Measurements from ENCODE around the gene FMOD. TPM values are rescaled to one million over a fixed set of nuclear protein-coding genes. Genes with fewer than 3 reads are reported as not detected.

The FMOD gene
- total RNA-seq, 3 donors from 2014 or later (not counting 1 experiment from before 2014, with no cell fraction given) = not detected

DNA sequence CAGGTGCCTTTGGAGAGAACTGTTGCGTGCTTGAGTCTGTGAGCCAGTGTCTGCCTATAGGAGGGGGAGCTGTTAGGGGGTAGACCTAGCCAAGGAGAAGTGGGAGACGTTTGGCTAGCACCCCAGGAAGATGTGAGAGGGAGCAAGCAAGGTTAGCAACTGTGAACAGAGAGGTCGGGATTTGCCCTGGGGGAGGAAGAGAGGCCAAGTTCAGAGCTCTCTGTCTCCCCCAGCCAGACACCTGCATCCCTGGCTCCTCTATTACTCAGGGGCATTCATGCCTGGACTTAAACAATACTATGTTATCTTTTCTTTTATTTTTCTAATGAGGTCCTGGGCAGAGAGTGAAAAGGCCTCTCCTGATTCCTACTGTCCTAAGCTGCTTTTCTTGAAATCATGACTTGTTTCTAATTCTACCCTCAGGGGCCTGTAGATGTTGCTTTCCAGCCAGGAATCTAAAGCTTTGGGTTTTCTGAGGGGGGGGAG lies 43.2 kb downstream of the FMOD start:
- DNase-seq = peak in 1 of 2 donors; percentile 39
- peaks cover 46% of the 10 kb centered on the region for H3K36me3 ChIP-seq (ENCODE audit: control insufficient read depth, insufficient read depth, low read length)
- no peak for ATAC-seq

DNA sequence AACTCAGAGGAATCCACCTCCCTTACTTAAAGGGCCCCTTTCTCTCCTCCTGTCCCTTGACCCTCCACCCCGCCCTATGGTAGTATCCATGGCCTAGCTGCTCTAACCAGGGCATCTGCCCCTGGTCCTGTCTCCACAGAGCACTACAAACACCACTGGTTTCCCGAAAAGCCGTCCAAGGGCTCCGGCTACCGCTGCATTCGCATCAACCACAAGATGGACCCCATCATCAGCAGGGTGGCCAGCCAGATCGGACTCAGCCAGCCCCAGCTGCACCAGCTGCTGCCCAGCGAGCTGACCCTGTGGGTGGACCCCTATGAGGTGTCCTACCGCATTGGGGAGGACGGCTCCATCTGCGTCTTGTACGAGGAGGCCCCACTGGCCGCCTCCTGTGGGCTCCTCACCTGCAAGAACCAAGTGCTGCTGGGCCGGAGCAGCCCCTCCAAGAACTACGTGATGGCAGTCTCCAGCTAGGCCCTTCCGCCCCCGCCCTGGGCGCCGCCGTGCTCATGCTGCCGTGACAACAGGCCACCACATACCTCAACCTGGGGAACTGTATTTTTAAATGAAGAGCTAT lies 43.9 kb downstream of the FMOD start:
- no peaks in the 10 kb centered on the region for H3K9me3 ChIP-seq (ENCODE audit: control insufficient read depth, insufficient read depth, low read length)
- no peaks in the 10 kb centered on the region for H3K27me3 ChIP-seq (ENCODE audit: control insufficient read depth, insufficient read depth, low read length)
- Mint-ChIP-seq H3K4me3 (peak overlapping the region; percentile 89), H3K4me1 (peaks cover 79 to 80% of the 10 kb centered on the region in 2 donors), H3K36me3 (peaks cover 10% of the 10 kb centered on the region), H3K27ac (peak overlapping the region; percentile 98 to 99), H3K9me3 (no peaks in the 10 kb centered on the region), H3K27me3 (ENCODE audit: low read depth in 2 of 2) (no peaks in the 10 kb centered on the region)
- WGBS (ENCODE audit: insufficient coverage) = 15% methylated on average over 15 of the region's 21 CpGs
- peak overlapping the region; percentile 99 for H3K4me3 ChIP-seq (ENCODE audit: low read length)
- DNase-seq (peak in 1 of 2 donors; percentile 61), ATAC-seq (no peak)
- H3K27ac ChIP-seq (ENCODE audit: low read length) = peak overlapping the region; percentile 97
- H3K4me1 ChIP-seq (ENCODE audit: control insufficient read depth, insufficient read depth, low read length) = peaks cover 78% of the 10 kb centered on the region
- intact Hi-C loops (cut with micrococcal nuclease) = no loop called here
- TF ChIP-seq CTCF (IDR thresholded peaks at IDR 0.05) = no peak
- H3K36me3 ChIP-seq (ENCODE audit: control insufficient read depth, insufficient read depth, low read length) = peaks cover 46% of the 10 kb centered on the region

More for the DNA sequence above, 43.2 kb downstream of the FMOD start:
- H3K27me3 Mint-ChIP-seq (ENCODE audit: low read depth in 2 of 2) = no peaks in the 10 kb centered on the region
- intact Hi-C loops (cut with micrococcal nuclease) = no loop called here
- peaks cover 10% of the 10 kb centered on the region for H3K36me3 Mint-ChIP-seq
- H3K4me3 Mint-ChIP-seq = peak overlapping the region; percentile 89
- H3K4me3 ChIP-seq (ENCODE audit: low read length) = peak overlapping the region; percentile 99
- no peak for TF ChIP-seq CTCF (IDR thresholded peaks at IDR 0.05)
- no peaks in the 10 kb centered on the region for H3K9me3 Mint-ChIP-seq
- peak overlapping the region; percentile 97 for H3K27ac ChIP-seq (ENCODE audit: low read length)
- H3K9me3 ChIP-seq (ENCODE audit: control insufficient read depth, insufficient read depth, low read length) = no peaks in the 10 kb centered on the region
- H3K4me1 ChIP-seq (ENCODE audit: control insufficient read depth, insufficient read depth, low read length) = peaks cover 72% of the 10 kb centered on the region
- H3K4me1 Mint-ChIP-seq = peaks cover 76% of the 10 kb centered on the region in 2 donors
- 7% methylated on average over 3 of the region's 3 CpGs for WGBS (ENCODE audit: insufficient coverage)
- peak overlapping the region; percentile 98 to 99 for H3K27ac Mint-ChIP-seq
- no peaks in the 10 kb centered on the region for H3K27me3 ChIP-seq (ENCODE audit: control insufficient read depth, insufficient read depth, low read length)

GRCh38 chr1:203306089-203306964 lies 44.6 kb downstream of the FMOD start:
- peak overlapping the region; percentile 99 for H3K4me3 ChIP-seq (ENCODE audit: low read length)
- peaks cover 73 to 74% of the 10 kb centered on the region in 2 donors for H3K4me1 Mint-ChIP-seq
- H3K4me3 Mint-ChIP-seq = peak overlapping the region; percentile 89
- H3K27ac ChIP-seq (ENCODE audit: low read length) = peak overlapping the region; percentile 97
- H3K9me3 Mint-ChIP-seq = no peaks in the 10 kb centered on the region
- H3K4me1 ChIP-seq (ENCODE audit: control insufficient read depth, insufficient read depth, low read length) = peaks cover 78% of the 10 kb centered on the region
- H3K27me3 Mint-ChIP-seq (ENCODE audit: low read depth in 2 of 2) = no peaks in the 10 kb centered on the region
- H3K27me3 ChIP-seq (ENCODE audit: control insufficient read depth, insufficient read depth, low read length) = no peaks in the 10 kb centered on the region
- TF ChIP-seq CTCF (IDR thresholded peaks at IDR 0.05) = no peak
- no peaks in the 10 kb centered on the region for H3K9me3 ChIP-seq (ENCODE audit: control insufficient read depth, insufficient read depth, low read length)
- H3K36me3 ChIP-seq (ENCODE audit: control insufficient read depth, insufficient read depth, low read length) = peaks cover 40% of the 10 kb centered on the region
- ATAC-seq = peak in 1 of 3 donors; percentile 3
- DNase-seq = peak in 1 of 2 donors; percentile 63
- intact Hi-C loops (cut with micrococcal nuclease) = no loop called here
- H3K36me3 Mint-ChIP-seq = peaks cover 10% of the 10 kb centered on the region
- under 1% methylated on average over 22 of the region's 22 CpGs for WGBS (ENCODE audit: insufficient coverage)
- H3K27ac Mint-ChIP-seq = peak overlapping the region; percentile 98 to 99
